GM21576 (cell line): ENCODE measurements around the gene MOV10L1.

Experiments
- ATAC-seq: cut with Tn5 transposase; IDR thresholded peaks from one replicate; pipeline ENCODE4 v1.9.1; 2021; ENCODE audit warnings: mild to moderate bottlenecking, moderate library complexity; ENCODE audit not compliant: unreplicated experiment

The MOV10L1 gene

DNA sequence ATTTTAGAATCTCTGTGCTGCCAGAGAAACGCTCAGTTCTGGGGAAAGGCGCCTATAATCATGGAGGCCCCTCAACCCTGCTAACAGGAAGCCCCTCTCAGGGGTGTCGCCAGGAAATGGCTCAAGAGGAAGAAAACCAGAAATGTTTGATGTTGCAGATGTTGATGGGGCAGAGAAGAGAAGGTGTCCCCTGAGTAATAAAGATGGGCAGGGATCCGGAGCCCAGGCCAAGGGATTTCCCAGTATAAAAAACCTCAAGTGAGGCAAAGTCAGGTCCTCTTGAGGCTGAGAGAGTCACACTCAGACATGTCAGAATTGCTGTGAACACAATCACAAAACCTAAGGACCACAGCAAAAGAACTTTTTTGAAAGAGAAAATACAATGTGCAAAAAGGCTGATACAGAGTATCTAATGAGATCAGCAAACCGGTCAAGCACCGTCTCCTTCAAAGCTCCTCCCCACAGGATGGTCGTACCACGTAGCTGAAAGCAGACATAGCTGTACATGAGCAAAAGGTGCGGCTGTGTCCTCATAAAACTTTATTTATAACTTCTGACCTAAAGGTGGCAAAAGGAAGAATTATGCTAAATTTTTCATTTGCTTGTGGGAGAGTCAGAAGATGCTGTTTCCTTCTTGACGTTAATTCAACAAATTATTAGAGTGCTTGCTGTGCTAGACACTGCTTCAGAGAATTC lies 12.2 kb downstream of the MOV10L1 start:
- no peak for ATAC-seq

GRCh38 chr22:50102946-50103345 lies 13.1 kb downstream of the MOV10L1 start:
- no peak for ATAC-seq

DNA sequence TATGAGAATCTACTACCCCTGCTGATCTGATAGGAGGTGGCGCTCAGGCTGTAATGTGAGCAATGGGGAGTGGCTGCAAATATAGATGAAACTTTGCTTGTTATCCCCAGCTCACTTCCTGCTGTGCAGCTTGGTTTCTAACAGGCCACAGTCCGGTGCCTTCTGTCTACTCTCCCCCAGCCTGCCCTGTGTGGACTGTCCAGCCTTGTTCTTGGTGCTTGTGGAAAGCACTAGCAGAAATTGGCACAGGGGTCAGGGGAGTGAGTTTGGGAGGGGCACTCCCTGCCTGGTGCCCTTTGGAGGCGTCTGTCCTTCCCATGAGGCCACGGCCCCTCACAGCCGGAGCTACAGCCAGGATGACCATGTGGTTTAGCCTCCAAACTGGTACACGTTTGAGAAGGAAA lies 14.3 kb downstream of the MOV10L1 start:
- ATAC-seq: no peak

GRCh38 chr22:50105208-50106100 lies 15.6 kb downstream of the MOV10L1 start:
- no peak for ATAC-seq

DNA sequence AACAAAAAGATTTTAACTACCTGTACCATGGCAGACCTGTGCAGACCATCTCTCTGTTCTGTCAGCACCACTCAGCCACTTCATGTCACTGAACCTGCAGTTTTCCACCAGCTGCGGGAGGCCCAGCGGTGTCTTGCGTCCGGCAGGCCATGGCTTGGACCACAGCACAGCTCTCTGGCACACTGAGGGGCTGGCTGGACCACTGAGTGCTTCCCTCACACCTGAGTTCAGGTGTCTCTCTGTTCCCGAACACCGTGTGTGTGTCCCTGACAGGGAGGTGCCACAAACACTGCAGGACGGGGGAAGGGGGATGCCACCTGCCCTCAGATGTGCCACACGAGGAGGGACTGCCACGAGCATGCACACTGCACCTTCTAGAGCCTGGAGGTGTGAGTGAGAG lies 17.7 kb downstream of the MOV10L1 start:
- ATAC-seq: no peak

DNA sequence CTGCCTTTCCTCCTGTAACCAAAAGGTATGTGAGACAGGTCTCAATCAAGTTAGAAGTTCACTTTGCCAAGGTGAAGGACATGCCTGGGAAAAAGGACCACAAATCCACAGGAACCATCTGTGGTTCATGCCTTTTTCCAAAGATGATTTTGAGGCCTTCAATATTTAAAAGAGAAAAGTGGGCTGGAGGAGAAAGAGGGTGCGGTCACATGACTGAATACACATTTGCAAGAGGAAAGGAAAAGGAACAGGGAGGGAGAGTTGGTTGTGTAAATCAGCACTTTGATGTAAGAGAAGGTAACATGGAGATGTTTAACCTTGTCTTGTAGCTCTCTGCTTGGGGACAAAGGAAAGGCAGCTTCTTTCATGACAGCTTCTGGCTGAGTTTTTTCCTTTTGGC lies 21.2 kb downstream of the MOV10L1 start:
- ATAC-seq: no peak

DNA sequence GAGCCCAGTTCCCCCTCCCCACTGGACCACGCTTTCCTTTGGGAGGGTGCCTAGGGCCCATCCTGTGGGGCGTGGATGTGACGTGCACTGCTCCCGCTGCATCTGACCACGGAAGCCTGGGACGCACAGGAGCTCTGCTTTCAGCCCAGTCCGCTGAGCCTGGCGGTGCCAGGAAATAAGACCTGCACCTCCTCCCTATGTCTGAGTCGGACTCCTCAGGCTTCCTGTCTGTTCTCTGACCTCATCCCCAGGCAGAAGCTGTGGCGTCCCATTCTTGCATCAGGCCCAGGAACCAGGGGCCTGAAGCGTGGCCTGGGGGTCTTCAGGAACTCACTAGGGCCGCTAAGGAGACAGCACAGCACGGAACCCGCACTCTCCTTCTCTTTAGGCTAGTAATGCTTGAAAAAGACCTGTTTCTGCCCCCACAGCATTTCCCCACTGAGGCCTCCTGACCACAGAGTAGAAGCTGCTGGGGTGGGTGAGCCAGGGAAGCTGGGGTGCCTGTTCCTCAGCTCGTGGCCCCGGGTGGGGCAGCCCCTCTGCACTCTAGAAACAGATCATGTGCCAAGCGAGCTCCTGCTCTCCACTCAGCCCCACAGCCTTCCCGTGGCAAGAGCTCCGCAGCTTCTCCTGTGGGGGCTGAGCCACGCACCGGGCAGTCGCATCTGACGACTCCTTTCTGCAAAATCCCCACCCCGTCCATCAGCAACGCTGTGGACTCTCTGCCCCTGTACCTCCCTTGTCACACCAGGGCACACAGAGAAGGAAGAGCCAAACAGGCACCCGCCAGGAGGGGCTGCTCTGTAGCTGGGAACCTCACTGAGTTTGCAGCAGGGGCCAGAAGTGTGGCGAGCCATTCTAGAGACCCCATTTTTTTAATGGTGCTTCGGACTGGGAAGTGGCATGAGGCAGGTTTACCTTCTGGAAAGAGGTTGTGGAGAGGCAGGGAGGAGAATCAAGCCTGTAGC lies 22.6 kb downstream of the MOV10L1 start:
- ATAC-seq: no peak

GRCh38 chr22:50114221-50115021 lies 24.6 kb downstream of the MOV10L1 start:
- no peak for ATAC-seq

DNA sequence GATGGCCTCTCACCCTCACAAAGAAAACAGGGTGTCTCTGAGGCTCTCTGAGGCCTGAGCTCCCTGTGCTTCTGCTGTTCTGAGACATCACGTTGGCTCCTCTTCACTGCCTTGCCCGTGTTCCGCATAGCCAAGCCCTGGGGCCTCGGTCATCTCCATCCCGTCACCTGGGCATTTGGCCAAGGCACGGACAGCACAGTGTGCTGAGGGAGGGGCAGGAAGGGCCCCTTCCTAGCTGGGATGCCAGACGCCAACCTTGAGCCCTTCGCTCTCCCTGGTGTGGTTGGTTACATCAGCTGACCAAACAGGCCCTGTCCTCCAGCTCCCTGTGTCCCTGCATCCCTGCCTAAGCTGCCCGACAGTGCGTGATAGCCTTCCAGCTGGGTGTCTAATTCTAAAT lies 25.9 kb downstream of the MOV10L1 start:
- no peak for ATAC-seq

DNA sequence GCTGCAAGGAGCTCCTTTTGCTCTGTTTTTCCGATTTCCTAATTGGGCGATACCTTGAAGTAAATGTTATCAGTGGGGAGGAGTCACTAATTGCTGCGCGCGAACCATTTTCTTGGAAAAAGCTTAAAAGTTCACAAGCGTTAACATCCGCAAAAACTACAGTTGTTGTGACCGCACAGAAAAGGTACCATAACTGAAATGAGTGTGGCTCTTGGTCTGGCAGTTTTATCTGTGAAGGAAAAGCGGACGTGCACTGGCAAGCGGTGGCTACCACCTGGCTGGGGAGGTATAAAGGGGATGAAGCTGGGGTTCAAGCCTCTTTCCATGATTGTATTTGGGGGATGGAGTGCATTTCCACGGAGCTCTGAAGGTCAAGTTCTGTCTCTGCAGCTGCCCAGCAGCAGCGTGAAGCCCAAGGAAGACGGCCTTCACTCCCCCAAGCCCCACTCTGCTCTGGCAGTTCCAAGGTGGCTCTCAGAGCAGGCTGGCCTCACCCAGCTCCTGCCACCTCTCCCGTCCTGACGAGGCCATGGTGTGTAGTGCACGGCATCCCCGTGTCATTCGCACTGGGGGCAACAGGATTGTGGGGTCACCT lies 27.5 kb downstream of the MOV10L1 start:
- no peak for ATAC-seq

DNA sequence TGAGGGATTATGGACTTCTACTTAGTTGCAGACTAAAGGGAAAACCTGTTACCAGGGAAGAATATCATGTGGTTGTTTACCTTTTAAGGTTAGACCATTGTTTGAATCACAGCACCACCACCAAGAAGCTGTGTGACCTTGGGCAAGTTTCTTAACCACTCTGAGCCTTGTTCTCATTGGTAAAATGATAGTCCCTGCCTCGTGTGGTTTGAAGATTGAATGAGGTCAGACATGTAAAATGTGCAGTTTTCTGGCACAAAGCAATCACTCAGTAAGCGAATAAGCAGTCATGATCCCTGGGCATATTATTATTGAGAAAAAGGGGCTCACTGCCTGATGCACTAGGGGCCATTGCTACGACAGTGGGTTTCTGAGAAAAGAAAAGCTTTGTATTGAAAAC lies 28.3 kb downstream of the MOV10L1 start:
- no peak for ATAC-seq

DNA sequence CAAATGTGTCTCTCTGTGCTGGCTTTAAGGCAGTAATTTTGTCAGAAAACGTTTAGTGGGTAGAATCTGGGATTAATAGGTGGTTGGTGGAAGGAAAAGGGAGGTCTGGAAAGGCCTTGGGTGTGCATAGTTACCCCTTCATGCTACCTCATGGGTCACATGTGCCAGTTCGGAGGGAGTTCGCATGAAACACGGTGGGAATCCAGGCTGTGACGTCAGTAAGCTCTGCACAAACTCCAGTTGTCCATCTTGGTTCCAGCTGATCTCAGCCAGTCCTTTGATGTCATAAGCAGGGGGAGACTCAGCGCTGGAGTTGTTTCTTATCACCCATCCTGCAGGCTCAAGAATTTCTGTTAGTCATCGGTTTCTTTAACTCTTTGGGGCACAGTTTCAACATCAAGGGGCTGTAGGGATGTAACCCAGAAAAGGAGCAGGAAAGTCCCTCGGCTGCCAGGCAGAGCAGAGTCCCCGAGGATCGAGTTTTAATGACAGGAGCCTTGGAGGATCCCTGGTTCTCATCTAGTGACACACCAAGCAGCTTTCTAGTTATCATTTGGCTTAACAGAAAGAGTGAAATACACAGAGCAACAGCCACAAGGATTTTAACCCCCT lies 28.9 kb downstream of the MOV10L1 start:
- no peak for ATAC-seq

DNA sequence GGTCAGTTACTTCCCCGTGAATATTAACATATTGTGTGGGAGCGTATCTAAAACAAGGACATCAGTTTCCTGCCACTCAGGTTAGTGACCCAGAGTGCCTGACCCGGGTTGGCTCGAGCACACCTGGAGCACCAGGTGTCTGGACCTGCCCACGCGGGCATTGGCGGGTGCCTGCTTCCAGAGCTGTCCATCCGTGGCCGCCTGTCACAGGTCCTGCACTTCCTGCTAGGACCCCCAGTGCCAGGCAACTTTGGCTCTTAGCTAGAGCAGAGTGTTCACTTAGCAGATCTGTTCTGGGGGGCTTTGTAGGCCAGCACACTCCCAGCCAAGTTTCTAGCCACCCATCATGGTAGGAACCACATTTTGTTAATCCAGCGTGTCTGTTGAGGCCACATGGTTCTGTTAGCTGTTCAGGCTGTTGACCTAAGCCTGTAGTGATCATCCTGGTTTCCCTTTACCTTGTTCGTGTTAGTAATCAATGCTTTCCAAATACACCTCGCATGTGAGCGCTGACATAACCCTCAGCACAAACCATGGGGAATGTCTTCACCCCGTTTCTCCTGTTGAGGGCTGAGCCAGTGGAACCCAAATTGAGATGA lies 29.5 kb downstream of the MOV10L1 start:
- no peak for ATAC-seq

- no peak for ATAC-seq
These were observed 30.0 kb downstream of the MOV10L1 start for GRCh38 chr22:50119768-50120251.

- no peak for ATAC-seq
These were observed 31.5 kb downstream of the MOV10L1 start for GRCh38 chr22:50121202-50121740.

DNA sequence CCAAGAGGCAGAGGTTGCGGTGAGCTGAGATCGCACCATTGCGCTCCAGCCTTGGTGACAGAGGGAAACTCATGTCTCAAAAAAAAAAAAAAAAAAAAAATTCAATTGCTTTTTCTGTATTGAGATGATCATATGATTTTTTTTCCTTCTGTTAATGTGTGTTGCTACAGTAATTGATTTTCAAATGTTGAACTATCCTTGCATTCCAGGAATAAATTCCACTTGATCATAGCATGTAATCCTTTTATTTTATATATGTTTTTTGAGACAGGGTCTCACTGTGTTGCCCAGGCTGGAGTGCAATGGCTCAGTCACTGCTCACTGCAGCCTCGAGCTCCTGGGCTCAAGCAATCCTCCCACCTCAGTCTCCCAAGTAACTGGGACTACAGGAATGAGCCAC lies 33.3 kb downstream of the MOV10L1 start:
- ATAC-seq: no peak

DNA sequence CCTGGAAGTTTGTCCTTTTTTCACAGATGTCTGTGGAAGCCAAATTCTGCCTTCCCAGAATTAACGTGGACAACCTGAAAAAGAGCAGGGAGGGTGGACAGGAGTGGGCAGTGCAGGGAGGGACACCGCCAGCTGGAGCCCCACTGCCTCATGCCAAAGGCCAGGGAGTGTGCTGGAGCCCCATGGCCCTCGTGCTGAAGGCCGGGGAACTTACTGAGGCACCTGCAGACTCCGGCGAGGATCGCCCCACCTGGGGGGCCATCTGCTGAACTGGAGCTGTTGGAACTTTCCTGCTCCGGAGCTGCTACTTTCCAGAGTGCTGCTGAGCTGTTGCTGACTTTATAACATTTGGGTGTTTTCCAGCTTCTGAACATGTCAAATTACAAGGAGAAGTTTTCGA lies 35.2 kb downstream of the MOV10L1 start:
- no peak for ATAC-seq

DNA sequence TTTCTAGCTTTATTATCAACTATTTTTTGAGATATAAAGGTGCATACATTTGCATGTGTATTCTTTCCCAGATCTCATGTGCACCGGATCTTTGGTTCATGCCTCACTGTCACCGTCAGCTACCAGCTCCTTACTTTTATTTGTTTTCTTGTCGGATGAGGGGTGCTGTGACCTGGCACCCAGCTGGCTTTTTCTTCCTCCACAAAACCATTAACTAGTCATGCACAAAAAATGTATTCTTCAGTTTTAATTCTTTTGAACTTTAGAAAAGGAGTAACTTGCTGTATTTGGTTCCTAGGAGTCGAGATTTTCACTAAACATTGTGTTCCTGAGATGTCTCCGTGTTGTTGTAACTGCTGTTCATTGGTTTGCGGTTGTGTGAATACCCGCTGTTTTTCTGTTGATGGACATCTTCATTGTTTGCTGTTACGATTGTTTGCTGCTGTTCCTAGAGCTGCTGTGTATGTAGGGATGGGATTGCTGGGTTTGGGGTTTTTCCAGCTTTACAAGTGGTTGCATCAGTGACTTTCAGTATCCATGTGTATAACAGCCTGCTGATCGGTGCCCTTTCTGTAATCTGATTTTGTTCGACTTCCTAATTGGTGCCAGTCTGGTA lies 39.4 kb downstream of the MOV10L1 start:
- ATAC-seq: no peak
